AG04450 (cell line): ENCODE results near the gene ERFL. TPM values are rescaled to one million over a fixed set of nuclear protein-coding genes. Genes with fewer than 3 reads are reported as not detected.

ENCODE experiments used
- CTCF ChIA-PET: fragments of 300-600, 350-600 bp; formaldehyde crosslinking; extraction: SDS; loops from one replicate; lab custom pipeline; 2022; ENCODE audit warnings: antibody characterized with exemption, inconsistent platforms; lab: Charles Lee
- POLR2A ChIA-PET: fragments of 350-600 bp; formaldehyde crosslinking; extraction: SDS; loops from one replicate; lab custom pipeline; 2021; ENCODE audit warnings: antibody characterized with exemption, inconsistent platforms; lab: Yijun Ruan, JAX
- DNase-seq: peaks from one replicate; pipeline ENCODE4 v3.0.0-alpha.2; 2011; ENCODE audit warnings: low read depth, low spot score
- H3K27ac ChIP-seq: one replicate; pipeline ENCODE4 v1.5.1; 2012; ENCODE audit warnings: low read depth, low read length, control low read depth
- H3K27me3 ChIP-seq: one replicate; pipeline ENCODE4 v1.6.0; 2012; ENCODE audit warnings: low read length; ENCODE audit not compliant: control insufficient read depth, insufficient read depth
- H3K4me3 ChIP-seq: 2 replicates; pipeline ENCODE4 v1.5.1; 2011; ENCODE audit warnings: mild to moderate bottlenecking, low read depth, low read length, control low read depth
- H3K9me3 ChIP-seq: 2 replicates; pipeline ENCODE4 v1.5.1; 2012; ENCODE audit warnings: low read length; ENCODE audit not compliant: control insufficient read depth, insufficient read depth
- CTCF ChIP-seq: IDR thresholded peaks from 2 replicates; pipeline ENCODE4 v1.5.1; 2011; ENCODE audit warnings: low read depth, low read length, control low read depth, inconsistent platforms
- polyA plus RNA-seq: library from polyadenylated mRNA; depleted of rRNA; stranded (reverse); fragments of >200 nt; gene quantifications from 2 replicates; pipeline ENCODE4 v1.2.3, GENCODE V29; 2011

ERFL gene
- polyA plus RNA-seq, 1 experiment: not detected

DNA sequence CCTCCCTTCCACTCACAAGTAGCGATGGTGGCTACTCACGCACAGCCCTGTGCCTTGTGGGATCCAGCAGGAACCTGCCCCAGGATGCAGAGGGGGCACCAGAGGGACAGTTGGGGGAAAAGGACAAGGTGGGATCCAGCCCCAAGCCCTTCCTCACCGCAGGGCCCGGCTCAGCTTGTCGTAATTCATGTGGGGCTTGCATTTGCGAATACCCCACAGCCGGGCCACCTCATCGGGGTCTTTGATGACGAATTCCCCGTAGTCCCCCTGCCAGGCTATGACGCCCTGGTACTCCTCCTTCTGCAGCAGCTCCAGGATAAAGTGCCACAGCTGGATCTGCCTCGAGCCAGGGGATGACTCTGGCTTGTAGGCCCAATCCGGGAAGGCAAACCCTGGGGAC lies 18.5 kb downstream of the ERFL start:
- ChIA-PET POLR2A (interaction anchor here (0.5 to 1.1 kb wide), 2 partner anchors 9 to 45 kb away, joined by 3 read pairs; no protein-coding TSS in a partner anchor), CTCF (no interaction called here)
- DNase-seq: no peak
- no peak overlapping the region for H3K4me3 ChIP-seq
- no peaks in the 10 kb centered on the region for H3K9me3 ChIP-seq
- H3K27me3 ChIP-seq: peaks cover 35% of the 10 kb centered on the region
- TF ChIP-seq CTCF: no peak
- no peak overlapping the region for H3K27ac ChIP-seq

DNA sequence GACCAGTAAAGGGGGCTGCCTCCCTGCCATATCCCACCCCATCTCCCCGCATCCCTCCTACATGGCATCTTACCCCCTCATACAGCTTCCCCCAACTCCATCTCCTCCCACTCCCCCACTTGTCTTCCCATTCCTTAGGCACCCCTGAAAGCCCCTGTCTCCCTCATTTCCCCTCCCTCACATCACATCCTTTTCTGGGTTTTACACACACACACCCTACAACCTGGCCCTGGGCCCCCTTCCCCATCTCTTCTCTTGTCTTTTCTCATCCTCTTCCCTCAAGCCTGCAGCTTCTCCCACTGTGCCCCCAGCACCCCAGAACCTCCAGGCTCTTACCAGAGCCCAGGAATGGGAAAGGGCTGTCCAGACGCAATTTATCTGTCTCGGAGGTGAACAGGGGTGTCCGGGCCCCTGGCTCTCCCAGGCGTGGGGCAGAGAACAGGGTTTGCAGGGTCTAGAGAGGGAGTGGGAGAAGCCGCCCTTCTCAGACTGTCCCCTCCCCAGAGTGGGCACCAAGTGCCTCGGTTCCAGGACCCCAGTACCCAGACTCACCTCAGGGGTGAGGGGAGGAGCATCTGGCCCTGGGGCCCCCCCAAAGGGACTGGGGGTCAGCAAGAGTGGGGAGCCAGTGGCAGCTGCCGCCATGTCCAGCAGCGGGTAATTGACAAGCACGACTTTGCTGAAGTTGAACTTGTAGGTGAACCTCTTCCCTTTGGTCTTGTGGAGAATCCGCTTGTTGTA lies 19.4 kb downstream of the ERFL start:
- Histone ChIP-seq H3K27me3 (peaks cover 29% of the 10 kb centered on the region), H3K9me3 (no peaks in the 10 kb centered on the region), H3K27ac (no peak overlapping the region), H3K4me3 (no peak overlapping the region)
- TF ChIP-seq CTCF: no peak
- POLR2A ChIA-PET: interaction anchor here (1.1 kb wide), 1 partner anchor 10 kb away, joined by 3 read pairs; no protein-coding TSS in a partner anchor
- CTCF ChIA-PET: interaction anchor here (0.8 kb wide), 1 partner anchor 23 kb away, joined by 6 read pairs; no protein-coding TSS in a partner anchor
- no peak for DNase-seq

GRCh38 chr19:41907994-41908615 lies 20.1 kb downstream of the ERFL start:
- Histone ChIP-seq H3K27ac (no peak overlapping the region), H3K27me3 (peaks cover 22% of the 10 kb centered on the region), H3K4me3 (no peak overlapping the region), H3K9me3 (no peaks in the 10 kb centered on the region)
- no peak for DNase-seq
- POLR2A ChIA-PET: no interaction called here
- CTCF ChIA-PET: interaction anchor here (0.8 kb wide), 1 partner anchor 22 kb away, joined by 6 read pairs; no protein-coding TSS in a partner anchor
- TF ChIP-seq CTCF: no peak

DNA sequence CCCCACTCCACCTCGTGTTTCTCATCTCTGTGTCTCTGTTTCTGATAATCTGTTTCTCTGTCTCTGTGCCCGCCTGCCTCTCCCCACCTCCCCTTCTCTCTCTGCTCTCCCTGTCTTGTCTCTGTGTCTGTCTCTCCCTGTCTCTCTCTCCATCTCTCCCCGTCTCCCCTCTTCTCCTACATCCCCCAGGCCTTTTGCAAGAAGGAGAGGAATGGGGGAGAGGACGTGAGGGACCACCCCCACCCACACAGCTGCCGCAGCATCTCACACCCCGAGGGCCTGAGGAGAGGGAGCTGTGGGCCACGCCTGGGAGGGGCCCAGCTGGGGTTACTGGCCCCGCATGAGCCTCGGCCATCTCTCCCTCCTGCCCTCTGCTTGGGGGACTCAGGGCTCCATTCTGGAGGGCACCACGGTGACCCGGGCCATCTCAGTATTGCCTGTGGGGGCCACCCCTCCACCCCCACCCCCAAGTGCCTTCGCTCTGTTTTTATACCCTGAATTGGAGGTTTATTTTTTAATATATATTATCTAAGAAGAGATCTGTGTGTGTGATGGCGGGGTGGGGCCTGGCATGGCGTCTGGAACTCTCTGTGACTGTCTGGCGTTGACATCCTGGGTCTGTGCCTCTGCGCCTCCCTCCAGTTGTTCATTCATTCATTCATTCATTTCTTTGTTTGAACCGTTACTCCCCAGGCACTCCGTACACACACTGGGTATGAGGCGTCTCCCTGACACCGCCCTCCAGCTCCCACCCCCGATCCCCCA lies 21.2 kb downstream of the ERFL start:
- Histone ChIP-seq H3K9me3 (no peaks in the 10 kb centered on the region), H3K27ac (no peak overlapping the region), H3K4me3 (no peak overlapping the region), H3K27me3 (peaks cover 13% of the 10 kb centered on the region)
- DNase-seq: no peak
- CTCF ChIA-PET: no interaction called here
- POLR2A ChIA-PET: no interaction called here
- no peak for TF ChIP-seq CTCF

DNA sequence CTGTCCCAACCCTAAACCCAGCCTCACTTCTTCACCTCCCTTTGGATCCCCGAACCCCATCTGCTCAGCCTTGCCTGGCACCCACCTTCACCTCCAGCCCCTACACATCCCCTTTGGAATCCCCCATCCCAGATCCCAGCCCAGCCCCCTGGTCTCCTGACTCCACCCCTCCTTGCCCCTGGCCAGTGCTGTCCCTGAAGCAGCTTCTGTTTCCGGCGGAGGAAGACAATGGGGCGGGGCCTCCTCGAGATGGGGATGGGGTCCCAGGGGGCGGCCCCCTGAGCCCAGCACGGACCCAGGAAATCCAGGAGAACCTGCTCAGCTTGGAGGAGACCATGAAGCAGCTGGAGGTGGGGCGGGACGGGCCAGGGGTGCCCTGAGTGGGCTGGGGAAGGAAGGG lies 22.0 kb downstream of the ERFL start:
- no peak for DNase-seq
- Histone ChIP-seq H3K4me3 (no peak overlapping the region), H3K27ac (no peak overlapping the region), H3K9me3 (no peaks in the 10 kb centered on the region), H3K27me3 (peaks cover 5% of the 10 kb centered on the region)
- CTCF ChIA-PET: no interaction called here
- POLR2A ChIA-PET: no interaction called here
- no peak for TF ChIP-seq CTCF
